HG03135 (cell line): Measurements from ENCODE around the gene ACP7.
"Not testable (repeated sequence)": the region's sequence is repeated elsewhere in the genome, so short reads cannot be mapped to it uniquely, and the experiment has no call there.

Experiments used
- ATAC-seq: cut with Tn5 transposase; IDR thresholded peaks from one replicate; pipeline ENCODE4 v1.9.1; 2021; ENCODE audit warnings: mild to moderate bottlenecking, moderate library complexity; ENCODE audit not compliant: unreplicated experiment

The ACP7 gene

GRCh38 chr19:39104186-39104596, 20.0 kb downstream of the ACP7 start:
- ATAC-seq = no peak

- ATAC-seq = no peak
Observed at GRCh38 chr19:39106194-39106593, 22.0 kb downstream of the ACP7 start.

DNA sequence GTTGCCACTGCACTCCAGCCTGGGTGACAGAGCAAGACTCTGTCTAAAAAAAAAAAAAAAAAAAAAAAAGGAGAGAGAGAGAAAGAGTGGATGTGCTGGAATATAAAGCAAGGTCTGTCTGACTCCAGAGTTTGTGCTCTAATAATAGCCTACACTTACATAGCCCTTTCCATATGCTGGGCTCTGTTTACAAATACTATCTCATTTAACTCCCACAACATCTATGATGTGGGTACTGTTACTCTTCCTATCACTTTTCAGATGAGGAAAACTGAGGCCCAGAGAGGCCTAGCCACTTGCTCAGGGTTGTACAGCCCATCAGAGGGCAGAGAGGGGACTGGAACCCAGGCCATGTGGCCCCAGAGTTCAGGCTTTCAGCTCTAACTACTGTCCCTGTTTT, 25.5 kb downstream of the ACP7 start:
- no peak for ATAC-seq

DNA sequence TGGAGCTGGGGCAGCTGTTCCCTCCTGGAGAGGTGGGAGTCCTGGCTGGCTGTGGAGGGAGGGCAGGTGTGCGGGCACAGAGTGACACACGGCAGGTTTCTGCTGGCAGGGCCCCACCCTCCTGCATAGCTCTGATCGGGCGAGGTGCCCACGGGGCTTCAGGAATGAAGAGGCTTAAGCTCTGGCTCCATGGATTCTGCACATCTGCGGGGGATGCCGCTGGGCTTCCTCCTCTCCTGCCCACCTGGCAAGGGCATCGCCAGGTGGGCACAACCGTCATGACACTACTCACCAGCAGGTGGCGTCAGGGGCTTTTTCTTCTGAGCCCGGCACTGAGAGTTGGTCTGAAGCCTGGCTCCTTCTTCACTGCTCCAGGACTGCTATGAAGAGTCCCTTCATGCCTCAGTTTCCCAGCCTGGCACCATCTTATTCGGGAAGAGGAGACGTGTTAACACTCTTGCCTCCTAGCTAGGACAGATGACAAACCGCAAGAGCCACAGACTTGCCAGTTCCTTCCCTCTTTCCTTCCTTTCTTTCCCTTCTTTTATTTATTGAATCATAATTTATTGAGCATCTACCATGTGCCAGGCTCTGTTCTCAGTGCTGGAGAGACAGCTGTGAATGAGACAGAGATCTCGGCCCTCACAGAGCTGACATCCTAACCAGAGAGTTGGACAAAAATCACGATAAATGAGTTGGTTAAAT, 26.2 kb downstream of the ACP7 start:
- no peak for ATAC-seq

DNA sequence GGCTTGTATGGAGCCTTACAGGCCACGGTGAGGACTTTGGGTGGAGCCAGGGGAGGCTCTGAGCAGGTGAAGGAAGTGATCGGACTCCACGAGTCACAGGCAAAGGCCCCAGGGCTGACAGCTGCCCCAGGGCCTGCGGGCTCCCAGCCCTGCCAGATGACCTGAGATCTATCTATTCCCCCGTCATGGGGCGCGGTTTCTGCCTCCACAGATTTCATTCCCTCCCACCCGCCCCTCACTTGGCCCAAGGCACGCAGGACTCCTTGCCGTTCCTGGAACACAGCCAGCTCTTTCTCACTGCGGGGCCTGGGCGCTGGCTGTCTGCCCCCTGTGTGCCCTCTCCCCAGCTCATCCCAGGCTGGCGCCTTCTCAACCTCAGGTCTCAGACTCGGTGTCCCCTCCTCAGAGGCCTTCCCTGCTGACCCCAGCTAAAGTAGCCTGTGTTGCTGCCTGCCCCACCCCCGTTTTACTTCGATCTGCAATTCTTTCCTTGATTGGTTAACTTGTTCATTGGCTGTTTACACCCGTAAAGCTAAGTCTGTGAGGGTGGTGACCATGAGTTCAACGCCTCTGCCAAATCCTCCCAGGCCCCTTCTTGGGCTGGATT, 27.5 kb downstream of the ACP7 start:
- no peak for ATAC-seq

DNA sequence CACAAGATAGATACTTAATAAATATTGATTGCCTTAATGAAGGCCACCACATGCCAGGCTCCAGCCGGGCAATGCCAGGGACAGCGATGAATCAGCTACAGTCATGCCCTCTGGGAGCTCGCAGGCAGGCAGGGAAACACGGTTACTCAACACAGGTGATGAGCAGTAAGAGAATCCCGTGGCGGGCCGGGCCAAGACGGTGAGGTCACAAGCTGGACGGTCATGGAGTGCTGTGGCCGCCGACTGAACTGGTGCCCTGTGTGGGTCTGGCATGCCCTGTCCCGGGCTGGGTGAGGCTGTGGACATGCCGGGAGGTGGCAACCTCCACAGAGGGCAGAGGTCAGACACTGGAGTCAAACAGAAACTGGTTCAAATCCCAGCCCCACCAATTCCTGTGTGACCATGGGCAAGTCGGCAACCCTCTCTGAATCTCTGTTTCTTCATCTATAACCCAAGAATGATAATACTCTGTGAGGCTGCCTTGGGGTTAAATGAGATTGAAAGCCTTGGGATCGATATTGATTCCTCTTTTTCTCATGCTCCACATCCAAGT, 28.2 kb downstream of the ACP7 start:
- ATAC-seq = no peak

DNA sequence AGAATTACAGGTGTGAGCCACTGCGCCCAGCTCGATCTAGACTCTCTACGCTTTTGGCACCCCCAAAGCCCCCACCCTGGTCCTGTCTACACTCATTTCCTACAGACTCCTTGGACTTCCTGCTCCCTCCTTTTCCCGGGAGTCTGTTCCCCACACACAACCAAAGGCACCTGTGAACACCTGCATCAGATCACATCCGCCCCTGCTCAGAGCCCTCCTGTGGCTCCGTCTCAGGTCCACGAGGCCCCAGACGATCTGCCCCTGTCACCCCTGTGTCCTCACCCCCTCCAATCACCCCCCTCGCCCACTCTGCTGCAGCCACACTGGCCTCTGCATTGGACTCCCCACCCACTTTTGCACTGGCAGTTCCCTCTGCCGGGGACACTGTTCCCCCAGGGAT, 29.0 kb downstream of the ACP7 start:
- ATAC-seq = no peak

- ATAC-seq = no peak
Observed at GRCh38 chr19:39115105-39115847, 31.1 kb downstream of the ACP7 start.

- ATAC-seq = not testable (repeated sequence)
Observed at GRCh38 chr19:39117023-39117422, 32.9 kb downstream of the ACP7 start.

DNA sequence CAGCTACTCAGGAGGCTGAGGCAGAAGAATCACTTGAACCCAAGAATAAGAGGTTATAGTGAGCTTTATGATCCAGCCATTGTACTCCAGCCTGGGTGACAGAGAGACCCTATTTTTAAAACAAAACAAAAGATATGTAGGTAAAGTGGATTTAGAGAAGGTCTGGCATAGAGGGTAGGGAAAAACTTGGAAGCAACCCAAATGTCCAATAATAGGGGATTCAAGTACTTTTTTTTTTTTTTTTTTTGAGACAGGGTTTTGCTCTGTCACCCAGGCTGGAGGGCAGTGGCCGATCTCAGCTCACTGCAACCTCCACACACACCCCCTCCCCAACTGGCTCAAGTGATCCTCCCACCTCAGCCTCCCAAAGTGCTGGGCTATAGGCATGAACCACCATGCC, 35.7 kb downstream of the ACP7 start:
- no peak for ATAC-seq

GRCh38 chr19:39122934-39123731, 39.0 kb downstream of the ACP7 start:
- no peak for ATAC-seq

DNA sequence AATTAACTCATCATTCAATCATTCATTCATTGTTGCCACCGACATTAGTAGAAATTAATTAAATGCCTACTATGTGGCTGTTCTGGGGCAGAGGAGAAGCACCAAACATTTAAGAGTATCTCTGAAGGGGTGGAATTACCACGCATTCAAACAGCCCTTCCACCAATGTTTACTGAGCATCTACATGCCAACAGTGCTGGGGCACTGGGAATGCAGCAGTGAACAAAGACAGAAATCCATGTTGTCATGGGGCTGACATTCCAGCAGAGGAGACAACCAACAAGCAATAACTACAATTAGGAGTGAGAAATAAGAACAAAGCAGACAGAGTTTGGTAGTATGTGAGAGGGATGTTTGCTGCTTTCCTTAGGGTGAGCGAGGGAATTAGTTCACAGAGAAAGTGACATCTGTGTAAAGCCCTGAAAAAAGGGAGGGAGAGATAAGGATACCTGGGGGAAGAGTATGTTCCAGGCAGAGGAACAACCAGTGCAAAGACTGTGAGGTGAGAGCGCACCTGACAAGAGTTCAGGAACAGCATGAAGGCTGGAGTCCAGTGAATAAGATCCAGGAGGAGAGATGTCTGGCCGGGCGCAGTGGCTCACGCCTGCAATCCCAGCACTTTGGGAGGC, 40.1 kb downstream of the ACP7 start:
- ATAC-seq = no peak

GRCh38 chr19:39125199-39125553, 41.0 kb downstream of the ACP7 start:
- no peak for ATAC-seq

DNA sequence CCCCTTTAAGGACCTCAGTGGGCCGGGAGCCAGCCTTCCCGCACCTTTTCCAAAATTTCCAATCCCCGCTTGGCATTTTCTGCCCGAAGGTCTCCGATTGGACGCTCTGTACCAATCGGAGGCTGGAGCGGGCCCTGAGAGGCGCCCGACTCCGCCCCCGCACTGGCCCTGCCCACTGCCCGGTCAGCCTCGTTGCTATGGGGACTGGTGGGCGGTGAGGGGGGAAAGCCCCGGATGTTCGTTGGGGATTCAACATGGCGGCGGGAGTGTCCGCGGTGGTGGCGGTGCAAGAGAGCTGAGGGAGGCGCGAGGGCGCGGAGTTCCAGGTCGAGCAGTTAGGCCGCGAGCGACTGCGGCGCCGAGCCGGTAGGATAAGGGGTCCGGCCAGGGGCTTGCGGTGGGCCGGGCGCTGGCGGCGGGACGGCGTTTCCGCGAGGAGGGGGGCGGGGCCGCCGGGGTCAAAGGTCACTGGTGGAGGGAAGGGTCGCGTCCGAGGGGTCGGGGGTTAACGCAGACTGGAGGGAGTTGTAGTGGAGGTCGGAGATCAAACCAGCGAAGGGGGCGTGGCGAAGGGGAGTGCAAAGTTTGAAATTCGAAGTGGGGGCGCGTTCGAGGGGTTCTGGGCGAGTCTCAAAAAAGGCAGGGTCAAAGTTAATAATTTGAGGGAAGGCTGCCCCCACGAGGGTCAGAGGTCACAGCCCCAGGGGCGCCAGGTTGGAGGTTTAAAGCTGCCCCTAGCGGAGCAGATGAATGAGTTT, 41.6 kb downstream of the ACP7 start, which contains the start of gene PAK4:
Gene PAK4, plus strand, starts transcription at position 233 of the 758 bp plus-strand sequence. CDS start 43,768 bp downstream, outside the sequence.
- peak; percentile 81 for ATAC-seq

GRCh38 chr19:39126312-39127187, 42.4 kb downstream of the ACP7 start:
- ATAC-seq = no peak

DNA sequence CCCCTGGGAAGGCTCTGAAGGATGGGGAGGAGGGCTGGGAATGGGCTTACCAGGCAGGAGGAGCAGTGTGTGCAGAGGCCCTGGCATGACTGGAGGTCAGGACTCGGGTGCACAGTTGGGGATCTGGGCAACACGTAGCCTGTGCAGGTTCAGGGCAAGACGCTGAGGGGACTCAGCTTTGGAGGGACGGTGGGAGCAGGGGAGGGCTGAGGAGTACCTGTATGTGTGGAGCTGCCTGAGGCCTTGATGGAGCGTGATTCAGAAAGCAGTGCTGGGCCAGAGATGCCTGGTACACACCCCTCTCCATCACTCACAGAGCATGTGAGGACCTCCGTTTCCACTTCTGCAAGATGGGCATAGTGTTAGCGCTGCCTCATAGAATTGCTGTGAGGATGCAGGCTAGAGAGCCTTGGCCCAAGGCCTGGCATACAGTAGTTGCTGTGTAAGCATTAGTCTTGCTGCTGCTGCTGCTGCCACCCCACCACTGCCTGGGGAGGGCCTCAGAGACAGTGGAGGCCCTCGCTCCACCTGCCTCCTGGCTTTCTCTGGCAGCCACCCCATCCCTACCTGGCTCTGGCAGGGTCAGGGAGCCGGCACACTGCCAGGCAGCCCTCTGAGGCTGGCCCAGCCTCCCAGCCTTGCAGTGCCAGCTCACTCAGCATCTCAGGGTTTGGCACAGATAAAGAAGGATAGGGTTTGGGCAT, 43.8 kb downstream of the ACP7 start:
- no peak for ATAC-seq

- ATAC-seq = no peak
Observed at GRCh38 chr19:39128516-39129079, 44.4 kb downstream of the ACP7 start.

GRCh38 chr19:39129116-39129515, 44.9 kb downstream of the ACP7 start:
- no peak for ATAC-seq
